ENCODE measurements around the gene FOXO3. TPM values are rescaled to one million over a fixed set of nuclear protein-coding genes. Genes with fewer than 3 reads are reported as not detected.

Gene FOXO3
- total and polyA plus RNA-seq, 5 donors from 2014 or later = 16.9 to 24.2 (median 23.3) TPM

- Histone ChIP-seq H3K27ac (ENCODE audit: insufficient read depth, low read length, poor library complexity, severe bottlenecking) (no peak overlapping the region), H3K9me3 (ENCODE audit: control insufficient read depth in 2 of 2, low read length in 2 of 2) (no peaks in the 10 kb centered on the region), H3K4me1 (ENCODE audit: control insufficient read depth, insufficient read depth, low read length, poor library complexity, severe bottlenecking) (peaks cover 32% of the 10 kb centered on the region), H3K27me3 (ENCODE audit: control insufficient read depth, insufficient read depth, low read length) (no peaks in the 10 kb centered on the region), H3K36me3 (ENCODE audit: control insufficient read depth, insufficient read depth, low read length) (peaks cover 5% of the 10 kb centered on the region), H3K4me3 (ENCODE audit: low read depth, low read length) (no peak overlapping the region)
- H3K36me3 Mint-ChIP-seq = peaks cover 21% of the 10 kb centered on the region
- ATAC-seq (ENCODE audit: low read depth in 2 of 2) (no peak), DNase-seq (no peak)
- H3K4me3 Mint-ChIP-seq = no peak overlapping the region
- H3K4me1 Mint-ChIP-seq = peaks cover 29 to 89% (median 75%) of the 10 kb centered on the region in 4 donors
- H3K9me3 Mint-ChIP-seq = no peaks in the 10 kb centered on the region
- peak overlapping the region in 1 of 3 donors; percentile 15 for H3K27ac Mint-ChIP-seq
- H3K27me3 Mint-ChIP-seq = no peaks in the 10 kb centered on the region
These were observed 18.6 kb downstream of the FOXO3 start for GRCh38 chr6:108579328-108579721.

- H3K4me3 Mint-ChIP-seq = peak overlapping the region; percentile 1 to 55 (median 14)
These were observed 19.9 kb downstream of the FOXO3 start for GRCh38 chr6:108580646-108581045.

GRCh38 chr6:108581237-108581931 lies 20.7 kb downstream of the FOXO3 start:
- no peaks in the 10 kb centered on the region for H3K27me3 Mint-ChIP-seq
- Histone ChIP-seq H3K36me3 (ENCODE audit: control insufficient read depth, insufficient read depth, low read length) (peaks cover 5% of the 10 kb centered on the region), H3K4me1 (ENCODE audit: control insufficient read depth, insufficient read depth, low read length, poor library complexity, severe bottlenecking) (peaks cover 18% of the 10 kb centered on the region), H3K9me3 (ENCODE audit: control insufficient read depth in 2 of 2, low read length in 2 of 2) (no peaks in the 10 kb centered on the region), H3K4me3 (ENCODE audit: low read depth, low read length) (peak overlapping the region; percentile 56), H3K27me3 (ENCODE audit: control insufficient read depth, insufficient read depth, low read length) (no peaks in the 10 kb centered on the region), H3K27ac (ENCODE audit: insufficient read depth, low read length, poor library complexity, severe bottlenecking) (no peak overlapping the region)
- H3K4me3 Mint-ChIP-seq = peak overlapping the region; percentile 1 to 71 (median 40)
- H3K27ac Mint-ChIP-seq = peak overlapping the region; percentile 71 to 83 (median 71)
- H3K36me3 Mint-ChIP-seq = peaks cover 21% of the 10 kb centered on the region
- H3K4me1 Mint-ChIP-seq = peaks cover 21 to 81% (median 60%) of the 10 kb centered on the region in 4 donors
- peak in 1 of 3 donors; percentile 43 for DNase-seq
- no peaks in the 10 kb centered on the region for H3K9me3 Mint-ChIP-seq
- peak in 1 of 2 donors; percentile 48 for ATAC-seq (ENCODE audit: low read depth in 2 of 2)

More at GRCh38 chr6:108580646-108581045, 19.9 kb downstream of the FOXO3 start:
- no peak for DNase-seq
- ATAC-seq (ENCODE audit: low read depth in 2 of 2) = no peak
- no peak overlapping the region for H3K27ac ChIP-seq (ENCODE audit: insufficient read depth, low read length, poor library complexity, severe bottlenecking)
- Mint-ChIP-seq H3K27ac (peak overlapping the region in 1 of 3 donors; percentile 71), H3K27me3 (no peaks in the 10 kb centered on the region), H3K9me3 (no peaks in the 10 kb centered on the region), H3K4me1 (peaks cover 19 to 83% (median 65%) of the 10 kb centered on the region in 4 donors), H3K36me3 (peaks cover 21% of the 10 kb centered on the region)
- no peaks in the 10 kb centered on the region for H3K27me3 ChIP-seq (ENCODE audit: control insufficient read depth, insufficient read depth, low read length)
- H3K4me3 ChIP-seq (ENCODE audit: low read depth, low read length) = peak overlapping the region; percentile 56
- H3K4me1 ChIP-seq (ENCODE audit: control insufficient read depth, insufficient read depth, low read length, poor library complexity, severe bottlenecking) = peaks cover 24% of the 10 kb centered on the region
- H3K9me3 ChIP-seq (ENCODE audit: control insufficient read depth in 2 of 2, low read length in 2 of 2) = no peaks in the 10 kb centered on the region
- peaks cover 5% of the 10 kb centered on the region for H3K36me3 ChIP-seq (ENCODE audit: control insufficient read depth, insufficient read depth, low read length)

GRCh38 chr6:108581932-108582475 lies 21.3 kb downstream of the FOXO3 start:
- H3K9me3 Mint-ChIP-seq = no peaks in the 10 kb centered on the region
- H3K36me3 Mint-ChIP-seq = peaks cover 21% of the 10 kb centered on the region
- peaks cover 17 to 78% (median 55%) of the 10 kb centered on the region in 4 donors for H3K4me1 Mint-ChIP-seq
- H3K27ac ChIP-seq (ENCODE audit: insufficient read depth, low read length, poor library complexity, severe bottlenecking) = no peak overlapping the region
- no peak overlapping the region for H3K4me3 Mint-ChIP-seq
- peak overlapping the region; percentile 56 for H3K4me3 ChIP-seq (ENCODE audit: low read depth, low read length)
- no peaks in the 10 kb centered on the region for H3K27me3 ChIP-seq (ENCODE audit: control insufficient read depth, insufficient read depth, low read length)
- H3K27me3 Mint-ChIP-seq = no peaks in the 10 kb centered on the region
- peaks cover 5% of the 10 kb centered on the region for H3K36me3 ChIP-seq (ENCODE audit: control insufficient read depth, insufficient read depth, low read length)
- H3K9me3 ChIP-seq (ENCODE audit: control insufficient read depth in 2 of 2, low read length in 2 of 2) = no peaks in the 10 kb centered on the region
- ATAC-seq (ENCODE audit: low read depth in 2 of 2) (no peak), DNase-seq (no peak)
- peak overlapping the region in 2 of 3 donors; percentile 71 to 83 for H3K27ac Mint-ChIP-seq
- H3K4me1 ChIP-seq (ENCODE audit: control insufficient read depth, insufficient read depth, low read length, poor library complexity, severe bottlenecking) = peaks cover 17% of the 10 kb centered on the region

GRCh38 chr6:108582618-108583017 lies 21.9 kb downstream of the FOXO3 start:
- peaks cover 19 to 80% (median 54%) of the 10 kb centered on the region in 4 donors for H3K4me1 Mint-ChIP-seq
- no peaks in the 10 kb centered on the region for H3K27me3 Mint-ChIP-seq
- H3K27ac Mint-ChIP-seq = peak overlapping the region in 1 of 3 donors; percentile 38
- H3K4me1 ChIP-seq (ENCODE audit: control insufficient read depth, insufficient read depth, low read length, poor library complexity, severe bottlenecking) = peaks cover 22% of the 10 kb centered on the region
- peak overlapping the region in 1 of 4 donors; percentile 37 for H3K4me3 Mint-ChIP-seq
- H3K9me3 ChIP-seq (ENCODE audit: control insufficient read depth in 2 of 2, low read length in 2 of 2) = no peaks in the 10 kb centered on the region
- no peak overlapping the region for H3K27ac ChIP-seq (ENCODE audit: insufficient read depth, low read length, poor library complexity, severe bottlenecking)
- no peak overlapping the region for H3K4me3 ChIP-seq (ENCODE audit: low read depth, low read length)
- no peaks in the 10 kb centered on the region for H3K9me3 Mint-ChIP-seq
- no peak for DNase-seq
- ATAC-seq (ENCODE audit: low read depth in 2 of 2) = no peak
- no peaks in the 10 kb centered on the region for H3K27me3 ChIP-seq (ENCODE audit: control insufficient read depth, insufficient read depth, low read length)
- peaks cover 5% of the 10 kb centered on the region for H3K36me3 ChIP-seq (ENCODE audit: control insufficient read depth, insufficient read depth, low read length)
- H3K36me3 Mint-ChIP-seq = peaks cover 21% of the 10 kb centered on the region

GRCh38 chr6:108584323-108584722 lies 23.6 kb downstream of the FOXO3 start:
- Mint-ChIP-seq H3K4me3 (no peak overlapping the region), H3K27ac (no peak overlapping the region), H3K4me1 (peaks cover 31 to 81% (median 57%) of the 10 kb centered on the region in 4 donors), H3K36me3 (peaks cover 9% of the 10 kb centered on the region), H3K9me3 (no peaks in the 10 kb centered on the region), H3K27me3 (no peaks in the 10 kb centered on the region)
- Histone ChIP-seq H3K27ac (ENCODE audit: insufficient read depth, low read length, poor library complexity, severe bottlenecking) (no peak overlapping the region), H3K4me3 (ENCODE audit: low read depth, low read length) (no peak overlapping the region), H3K27me3 (ENCODE audit: control insufficient read depth, insufficient read depth, low read length) (no peaks in the 10 kb centered on the region), H3K36me3 (ENCODE audit: control insufficient read depth, insufficient read depth, low read length) (no peaks in the 10 kb centered on the region), H3K4me1 (ENCODE audit: control insufficient read depth, insufficient read depth, low read length, poor library complexity, severe bottlenecking) (peaks cover 37% of the 10 kb centered on the region), H3K9me3 (ENCODE audit: control insufficient read depth in 2 of 2, low read length in 2 of 2) (no peaks in the 10 kb centered on the region)
- DNase-seq = no peak
- ATAC-seq (ENCODE audit: low read depth in 2 of 2) = no peak

- H3K4me3 ChIP-seq (ENCODE audit: low read depth, low read length) = no peak overlapping the region
- ATAC-seq (ENCODE audit: low read depth in 2 of 2) (no peak), DNase-seq (no peak)
- H3K4me1 ChIP-seq (ENCODE audit: control insufficient read depth, insufficient read depth, low read length, poor library complexity, severe bottlenecking) = peaks cover 39% of the 10 kb centered on the region
- no peaks in the 10 kb centered on the region for H3K27me3 Mint-ChIP-seq
- H3K27me3 ChIP-seq (ENCODE audit: control insufficient read depth, insufficient read depth, low read length) = no peaks in the 10 kb centered on the region
- H3K4me3 Mint-ChIP-seq = no peak overlapping the region
- no peaks in the 10 kb centered on the region for H3K9me3 Mint-ChIP-seq
- H3K36me3 ChIP-seq (ENCODE audit: control insufficient read depth, insufficient read depth, low read length) = no peaks in the 10 kb centered on the region
- H3K9me3 ChIP-seq (ENCODE audit: control insufficient read depth in 2 of 2, low read length in 2 of 2) = no peaks in the 10 kb centered on the region
- no peak overlapping the region for H3K27ac Mint-ChIP-seq
- H3K36me3 Mint-ChIP-seq = peaks cover 7% of the 10 kb centered on the region
- no peak overlapping the region for H3K27ac ChIP-seq (ENCODE audit: insufficient read depth, low read length, poor library complexity, severe bottlenecking)
- peaks cover 31 to 79% (median 58%) of the 10 kb centered on the region in 4 donors for H3K4me1 Mint-ChIP-seq
These were observed 24.6 kb downstream of the FOXO3 start for GRCh38 chr6:108585359-108585758.
